Upper lobe of left lung (tissue), 4 donors: ENCODE data around the gene WDR81.

ENCODE experiments used
- EP300 ChIP-seq, 4 donors: sonication (generic); formaldehyde crosslinking; IDR thresholded peaks; one replicate each; pipeline ENCODE4 v1.5.1; 2017; ENCODE audit warnings: antibody characterized with exemption in 4 of 4, control low read depth in 2 of 4
- POLR2AphosphoS5 ChIP-seq, 2 donors: sonication (generic); formaldehyde crosslinking; IDR thresholded peaks; one replicate each; pipeline ENCODE4 v1.5.1; 2017; ENCODE audit warnings: antibody characterized with exemption in 2 of 2
- TF ChIP-seq, protein P1 (sequence below), 6 experiments: fragments of 450-650 bp in 4 of 6; fragments of 200-600 bp in 2 of 6; sonication (generic) in 2 of 6; IDR thresholded peaks; one replicate each; pipeline ENCODE4 v1.5.1; 2016 to 2019; ENCODE audit warnings: antibody characterized with exemption in 6 of 6

DNA sequence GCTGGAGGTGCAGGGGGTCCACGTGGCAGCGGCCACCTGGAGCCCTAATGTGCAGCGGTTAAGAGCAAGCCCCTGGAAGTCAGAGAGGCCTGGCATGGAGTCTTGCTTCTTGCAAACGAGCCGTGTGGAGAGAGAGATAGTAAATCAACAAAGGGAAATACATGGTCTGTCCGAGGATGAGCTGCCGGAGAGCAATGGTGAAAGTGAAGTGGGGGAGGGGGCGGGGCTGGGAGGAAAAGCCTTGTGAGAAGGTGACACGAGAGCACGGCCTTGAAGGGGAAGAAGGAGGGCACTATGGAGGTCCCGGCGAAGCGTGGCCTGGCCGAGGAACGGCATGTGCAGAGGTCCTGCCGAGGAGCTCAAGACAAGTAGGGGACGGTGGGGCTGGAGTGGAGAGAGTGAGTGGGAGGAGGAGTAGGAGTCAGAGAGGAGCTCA lies 31.3 kb downstream of the WDR81 start:
- TF ChIP-seq POLR2AphosphoS5 (IDR thresholded peaks at IDR 0.05) (no peak), EP300 (IDR thresholded peaks at IDR 0.05) (no peak)
- TF ChIP-seq, protein P1, sequence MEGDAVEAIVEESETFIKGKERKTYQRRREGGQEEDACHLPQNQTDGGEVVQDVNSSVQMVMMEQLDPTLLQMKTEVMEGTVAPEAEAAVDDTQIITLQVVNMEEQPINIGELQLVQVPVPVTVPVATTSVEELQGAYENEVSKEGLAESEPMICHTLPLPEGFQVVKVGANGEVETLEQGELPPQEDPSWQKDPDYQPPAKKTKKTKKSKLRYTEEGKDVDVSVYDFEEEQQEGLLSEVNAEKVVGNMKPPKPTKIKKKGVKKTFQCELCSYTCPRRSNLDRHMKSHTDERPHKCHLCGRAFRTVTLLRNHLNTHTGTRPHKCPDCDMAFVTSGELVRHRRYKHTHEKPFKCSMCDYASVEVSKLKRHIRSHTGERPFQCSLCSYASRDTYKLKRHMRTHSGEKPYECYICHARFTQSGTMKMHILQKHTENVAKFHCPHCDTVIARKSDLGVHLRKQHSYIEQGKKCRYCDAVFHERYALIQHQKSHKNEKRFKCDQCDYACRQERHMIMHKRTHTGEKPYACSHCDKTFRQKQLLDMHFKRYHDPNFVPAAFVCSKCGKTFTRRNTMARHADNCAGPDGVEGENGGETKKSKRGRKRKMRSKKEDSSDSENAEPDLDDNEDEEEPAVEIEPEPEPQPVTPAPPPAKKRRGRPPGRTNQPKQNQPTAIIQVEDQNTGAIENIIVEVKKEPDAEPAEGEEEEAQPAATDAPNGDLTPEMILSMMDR (IDR thresholded peaks at IDR 0.05): no peak
